Measurements from ENCODE around the gene LAMA3.

Gene LAMA3

DNA sequence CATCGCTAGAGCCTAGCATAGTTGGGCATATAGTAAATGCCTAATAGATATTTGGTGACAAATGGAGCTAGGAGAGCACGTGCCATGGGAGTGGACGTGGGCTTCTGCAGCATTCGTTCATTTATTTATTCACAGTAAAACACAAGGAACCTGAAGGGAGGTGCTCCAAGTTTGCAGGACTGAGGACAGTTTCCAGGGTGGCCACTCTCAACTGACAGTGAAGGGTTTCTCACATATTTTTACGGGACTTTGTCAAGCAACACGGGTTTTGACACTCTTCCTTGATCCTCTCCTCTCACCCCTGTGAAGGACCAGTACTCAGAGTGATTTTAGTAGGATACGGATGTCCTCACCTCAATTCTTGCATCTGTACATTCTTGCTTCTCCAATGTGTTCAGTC is 190.3 kb downstream of the LAMA3 start:
- Histone ChIP-seq H4K20me1 (ENCODE audit: insufficient read depth, low read length) (no peaks in the 10 kb centered on the region), H3K79me2 (ENCODE audit: insufficient read depth, low read length) (no peaks in the 10 kb centered on the region), H2AFZ (ENCODE audit: low read depth, low read length) (no peak overlapping the region), H3K4me3 (ENCODE audit: low read depth in 1 of 2, low read length in 2 of 2) (no peak overlapping the region), H3K27ac (ENCODE audit: low read length) (no peak overlapping the region), H3K27me3 (ENCODE audit: insufficient read depth, low read length, poor library complexity) (no peaks in the 10 kb centered on the region), H3K36me3 (ENCODE audit: insufficient read depth, low read length) (no peaks in the 10 kb centered on the region), H3K9ac (ENCODE audit: low read depth, low read length) (no peak overlapping the region), H3K4me1 (ENCODE audit: insufficient read depth, low read length) (peaks cover 15% of the 10 kb centered on the region), H3K4me2 (ENCODE audit: insufficient read depth, low read length) (no peak overlapping the region), H3K9me3 (ENCODE audit: insufficient read depth, low read length, severe bottlenecking) (no peaks in the 10 kb centered on the region)
- no peak for DNase-seq
- no peak for ATAC-seq (ENCODE audit: insufficient read depth, low read depth)
- TF ChIP-seq EZH2 (IDR thresholded peaks at IDR 0.05; ENCODE audit: borderline replicate concordance, low read depth, low read length, severe bottlenecking) (no peak), CTCF (IDR thresholded peaks at IDR 0.05; ENCODE audit: borderline replicate concordance, extremely low read depth, low read length, poor library complexity, severe bottlenecking) (no peak)

DNA sequence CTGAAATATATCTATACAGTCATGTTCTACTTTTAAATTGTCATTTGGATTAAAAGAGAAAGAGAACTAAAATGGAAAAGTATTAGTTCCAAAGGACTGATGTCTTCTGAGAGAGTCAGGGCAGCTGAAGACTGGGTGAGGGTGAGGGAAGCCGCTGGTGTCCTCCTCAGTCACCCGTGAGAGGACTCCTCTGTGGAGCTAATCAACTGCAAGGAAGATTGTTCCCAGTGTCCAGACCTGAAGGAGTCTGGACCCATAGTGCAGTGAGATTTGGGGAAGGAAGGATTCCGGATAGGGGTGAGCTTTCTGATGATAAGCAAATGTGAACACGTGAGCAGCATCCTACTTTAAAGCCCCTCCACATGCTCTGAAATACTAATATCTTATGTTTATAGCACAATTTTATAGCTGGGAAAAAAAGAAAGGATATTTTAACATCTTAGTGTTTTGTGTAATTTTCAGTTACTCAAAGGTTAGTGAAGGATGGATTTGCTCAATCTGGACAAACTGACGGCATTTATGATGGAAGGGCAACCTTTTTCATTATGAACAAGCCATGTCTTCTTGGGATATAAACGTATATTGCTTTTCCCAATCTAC is 190.8 kb downstream of the LAMA3 start:
- ATAC-seq (ENCODE audit: insufficient read depth, low read depth) (no peak), DNase-seq (no peak)
- no peak overlapping the region for H2AFZ ChIP-seq (ENCODE audit: low read depth, low read length)
- no peak for TF ChIP-seq EZH2 (IDR thresholded peaks at IDR 0.05; ENCODE audit: borderline replicate concordance, low read depth, low read length, severe bottlenecking)
- no peak for TF ChIP-seq CTCF (IDR thresholded peaks at IDR 0.05; ENCODE audit: borderline replicate concordance, extremely low read depth, low read length, poor library complexity, severe bottlenecking)
- no peak overlapping the region for H3K4me2 ChIP-seq (ENCODE audit: insufficient read depth, low read length)
- no peaks in the 10 kb centered on the region for H3K36me3 ChIP-seq (ENCODE audit: insufficient read depth, low read length)
- peaks cover 15% of the 10 kb centered on the region for H3K4me1 ChIP-seq (ENCODE audit: insufficient read depth, low read length)
- no peak overlapping the region for H3K9ac ChIP-seq (ENCODE audit: low read depth, low read length)
- no peaks in the 10 kb centered on the region for H3K9me3 ChIP-seq (ENCODE audit: insufficient read depth, low read length, severe bottlenecking)
- H3K27me3 ChIP-seq (ENCODE audit: insufficient read depth, low read length, poor library complexity), result no peaks in the 10 kb centered on the region
- no peaks in the 10 kb centered on the region for H3K79me2 ChIP-seq (ENCODE audit: insufficient read depth, low read length)
- no peak overlapping the region for H3K27ac ChIP-seq (ENCODE audit: low read length)
- H4K20me1 ChIP-seq (ENCODE audit: insufficient read depth, low read length), result no peaks in the 10 kb centered on the region
- H3K4me3 ChIP-seq (ENCODE audit: low read depth in 1 of 2, low read length in 2 of 2), result no peak overlapping the region

- Histone ChIP-seq H3K79me2 (ENCODE audit: insufficient read depth, low read length) (no peaks in the 10 kb centered on the region), H4K20me1 (ENCODE audit: insufficient read depth, low read length) (no peaks in the 10 kb centered on the region), H2AFZ (ENCODE audit: low read depth, low read length) (no peak overlapping the region), H3K4me2 (ENCODE audit: insufficient read depth, low read length) (no peak overlapping the region), H3K9me3 (ENCODE audit: insufficient read depth, low read length, severe bottlenecking) (no peaks in the 10 kb centered on the region), H3K27ac (ENCODE audit: low read length) (no peak overlapping the region), H3K27me3 (ENCODE audit: insufficient read depth, low read length, poor library complexity) (no peaks in the 10 kb centered on the region), H3K36me3 (ENCODE audit: insufficient read depth, low read length) (no peaks in the 10 kb centered on the region), H3K9ac (ENCODE audit: low read depth, low read length) (no peak overlapping the region), H3K4me3 (ENCODE audit: low read depth in 1 of 2, low read length in 2 of 2) (no peak overlapping the region), H3K4me1 (ENCODE audit: insufficient read depth, low read length) (peaks cover 21% of the 10 kb centered on the region)
- TF ChIP-seq CTCF (IDR thresholded peaks at IDR 0.05; ENCODE audit: borderline replicate concordance, extremely low read depth, low read length, poor library complexity, severe bottlenecking) (no peak), EZH2 (IDR thresholded peaks at IDR 0.05; ENCODE audit: borderline replicate concordance, low read depth, low read length, severe bottlenecking) (no peak)
- no peak for DNase-seq
- ATAC-seq (ENCODE audit: insufficient read depth, low read depth), result no peak
Observed at GRCh38 chr18:23880931-23881617, 191.8 kb downstream of the LAMA3 start.

Measured in DND-41 (cell line).